CD4-positive, alpha-beta T cell treated with Interleukin-1 beta for 1 hour (primary cell): Measurements from ENCODE around the gene DZIP1L.
"Not testable (repeated sequence)": the region's sequence is repeated elsewhere in the genome, so short reads cannot be mapped to it uniquely, and the experiment has no call there.

Experiments
- DNase-seq, 2 donors: peaks; one replicate each; pipeline ENCODE4 v3.0.0-alpha.2; 2020 to 2022

The DZIP1L gene

GRCh38 chr3:138114988-138115971 lies at the start of gene DZIP1L:
DZIP1L (minus strand) TSS chr3:138115608; CDS start chr3:138103971, 11,637 bp downstream.
- DNase-seq, result no peak

- DNase-seq, result no peak
Observed at GRCh38 chr3:138165061-138165460, 49.7 kb upstream of the DZIP1L start.

- no peak for DNase-seq
Observed at GRCh38 chr3:138157743-138158142, 42.3 kb upstream of the DZIP1L start.

GRCh38 chr3:138154534-138154933 lies 39.1 kb upstream of the DZIP1L start:
- no peak for DNase-seq

- DNase-seq, result no peak
Observed at GRCh38 chr3:138148503-138148902, 33.1 kb upstream of the DZIP1L start.

- DNase-seq, result not testable (repeated sequence)
Observed at GRCh38 chr3:138142181-138142580, 26.8 kb upstream of the DZIP1L start.

GRCh38 chr3:138140940-138141339 lies 25.5 kb upstream of the DZIP1L start:
- no peak for DNase-seq

GRCh38 chr3:138139691-138140090 lies 24.3 kb upstream of the DZIP1L start:
- no peak for DNase-seq

GRCh38 chr3:138137861-138138260 lies 22.5 kb upstream of the DZIP1L start:
- DNase-seq, result no peak

GRCh38 chr3:138136201-138136600 lies 20.8 kb upstream of the DZIP1L start:
- no peak for DNase-seq

GRCh38 chr3:138135833-138136194 lies 20.4 kb upstream of the DZIP1L start:
- DNase-seq, result no peak

GRCh38 chr3:138135146-138135832 lies 19.9 kb upstream of the DZIP1L start:
- no peak for DNase-seq

GRCh38 chr3:138132239-138132638 lies 16.8 kb upstream of the DZIP1L start, which contains the start of gene A4GNT:
A4GNT (minus strand) TSS chr3:138132390; CDS start chr3:138131256, 1,134 bp downstream.
- no peak for DNase-seq

- no peak for DNase-seq
Observed at GRCh38 chr3:138127636-138128365, 12.4 kb upstream of the DZIP1L start.

GRCh38 chr3:138125548-138126221 lies 10.3 kb upstream of the DZIP1L start:
- no peak for DNase-seq

GRCh38 chr3:138124706-138125355 lies 9.4 kb upstream of the DZIP1L start:
- DNase-seq, result no peak

- DNase-seq, result no peak
Observed at GRCh38 chr3:138124188-138124587, 8.8 kb upstream of the DZIP1L start.

- DNase-seq, result no peak
Observed at GRCh38 chr3:138119423-138119766, 4.0 kb upstream of the DZIP1L start.

GRCh38 chr3:138118612-138119422 lies 3.4 kb upstream of the DZIP1L start:
- DNase-seq, result peak; percentile 25 to 46

- no peak for DNase-seq
Observed at GRCh38 chr3:138114431-138114918, 933 bp downstream of the DZIP1L start.

- no peak for DNase-seq
Observed at GRCh38 chr3:138113326-138113725, 2.1 kb downstream of the DZIP1L start.
